H9 (cell line): ENCODE results near the gene ITPRIPL1. TPM values are rescaled to one million over a fixed set of nuclear protein-coding genes. Genes with fewer than 3 reads are reported as not detected.

Experiments
- DNase-seq: peaks from one replicate; pipeline ENCODE4 v3.0.0-alpha.2; 2017
- H2AFZ ChIP-seq: one replicate; pipeline ENCODE4 v1.6.1; 2013; ENCODE audit warnings: mild to moderate bottlenecking, low read length, control low read depth, moderate library complexity
- H2AK5ac ChIP-seq: 2 replicates; pipeline ENCODE4 v1.6.1; 2013; ENCODE audit warnings: low read length, control low read depth, mixed read lengths; ENCODE audit not compliant: insufficient read length
- H2BK120ac ChIP-seq: one replicate; pipeline ENCODE4 v1.6.1; 2013; ENCODE audit warnings: low read depth, mild to moderate bottlenecking, low read length, control low read depth, inconsistent platforms; ENCODE audit not compliant: poor library complexity, severe bottlenecking
- H2BK12ac ChIP-seq: 2 replicates; pipeline ENCODE4 v1.6.1; 2013; ENCODE audit warnings: low read length, control low read depth, mixed read lengths, low read depth; ENCODE audit not compliant: insufficient read length
- H2BK15ac ChIP-seq: 2 replicates; pipeline ENCODE4 v1.6.1; 2013; ENCODE audit warnings: low read depth, low read length, control low read depth
- H2BK20ac ChIP-seq: one replicate; pipeline ENCODE4 v1.6.1; 2013; ENCODE audit warnings: low read depth, mild to moderate bottlenecking, low read length, control low read depth, inconsistent platforms; ENCODE audit not compliant: poor library complexity, severe bottlenecking
- H2BK5ac ChIP-seq: 2 replicates; pipeline ENCODE4 v1.6.1; 2013; ENCODE audit warnings: low read length, control low read depth, mixed read lengths; ENCODE audit not compliant: insufficient read length
- H3K14ac ChIP-seq: 2 replicates; pipeline ENCODE4 v1.6.1; 2013; ENCODE audit warnings: low read length, control low read depth; ENCODE audit not compliant: insufficient read depth
- H3K18ac ChIP-seq: 2 replicates; pipeline ENCODE4 v1.6.1; 2013; ENCODE audit warnings: low read depth, mild to moderate bottlenecking, mixed read lengths, low read length, control low read depth; ENCODE audit not compliant: insufficient read length
- H3K23ac ChIP-seq: 2 replicates; pipeline ENCODE4 v1.6.1; 2013; ENCODE audit warnings: low read length, control low read depth, mixed read lengths, low read depth; ENCODE audit not compliant: insufficient read length
- H3K23me2 ChIP-seq: 2 replicates; pipeline ENCODE4 v1.6.1; 2013; ENCODE audit warnings: low read depth, mild to moderate bottlenecking, mixed read lengths, low read length, control low read depth; ENCODE audit not compliant: insufficient read length, poor library complexity, severe bottlenecking
- H3K27ac ChIP-seq: 2 replicates; pipeline ENCODE4 v1.5.1; 2013; ENCODE audit warnings: low read length, control low read depth, mixed read lengths, low read depth; ENCODE audit not compliant: insufficient read length
- H3K27me3 ChIP-seq: 2 replicates; pipeline ENCODE4 v1.6.1; 2013; ENCODE audit warnings: low read length, control low read depth, inconsistent platforms; ENCODE audit not compliant: insufficient read depth
- H3K4ac ChIP-seq: 2 replicates; pipeline ENCODE4 v1.6.1; 2013; ENCODE audit warnings: low read depth, mild to moderate bottlenecking, control low read depth, inconsistent platforms, low read length, moderate library complexity
- H3K4me1 ChIP-seq: 2 replicates; pipeline ENCODE4 v1.6.1; 2013; ENCODE audit warnings: low read length, control low read depth, inconsistent platforms; ENCODE audit not compliant: insufficient read depth
- H3K4me2 ChIP-seq: 2 replicates; pipeline ENCODE4 v1.6.1; 2013; ENCODE audit warnings: low read length, control low read depth, mixed read lengths; ENCODE audit not compliant: insufficient read length, insufficient read depth
- H3K56ac ChIP-seq: 2 replicates; pipeline ENCODE4 v1.6.1; 2013; ENCODE audit warnings: low read depth, mild to moderate bottlenecking, mixed read lengths, low read length, control low read depth; ENCODE audit not compliant: insufficient read length
- H3K79me1 ChIP-seq: 2 replicates; pipeline ENCODE4 v1.6.1; 2013; ENCODE audit warnings: low read depth, mild to moderate bottlenecking, moderate library complexity, low read length, control low read depth, inconsistent platforms; ENCODE audit not compliant: insufficient read depth, poor library complexity, severe bottlenecking
- H3K79me2 ChIP-seq: 2 replicates; pipeline ENCODE4 v1.6.1; 2013; ENCODE audit warnings: low read length, control low read depth, inconsistent platforms; ENCODE audit not compliant: insufficient read depth
- H3K9ac ChIP-seq: 2 replicates; pipeline ENCODE4 v1.6.1; 2013; ENCODE audit warnings: low read length, control low read depth, mixed read lengths; ENCODE audit not compliant: insufficient read length; ENCODE audit errors: extremely low read depth
- H3K9me3 ChIP-seq: one replicate; pipeline ENCODE4 v1.6.1; 2013; ENCODE audit warnings: low read depth, low read length, inconsistent platforms; ENCODE audit not compliant: control insufficient read depth
- H3T11ph ChIP-seq: one replicate; pipeline ENCODE4 v1.6.1; 2013; ENCODE audit warnings: mild to moderate bottlenecking, low read length, control low read depth, inconsistent platforms
- H4K20me1 ChIP-seq: one replicate; pipeline ENCODE4 v1.6.1; 2013; ENCODE audit not compliant: control insufficient read depth, insufficient read length, insufficient read depth
- H4K5ac ChIP-seq: 2 replicates; pipeline ENCODE4 v1.6.1; 2013; ENCODE audit warnings: low read depth, mild to moderate bottlenecking, mixed read lengths, low read length, control low read depth; ENCODE audit not compliant: insufficient read length
- H4K8ac ChIP-seq: replicated peaks from 2 replicates; pipeline ENCODE4 v1.6.1; 2013; ENCODE audit warnings: low read length, control low read depth, mixed read lengths, low read depth; ENCODE audit not compliant: insufficient read length
- H4K91ac ChIP-seq: 2 replicates; pipeline ENCODE4 v1.6.1; 2013; ENCODE audit warnings: low read depth, mild to moderate bottlenecking, moderate library complexity, mixed read lengths, low read length, control low read depth; ENCODE audit not compliant: insufficient read length
- H3K27ac Mint-ChIP-seq, 3 experiments: 2 replicates in 2 of 3; 3 replicates in 1 of 3; pipeline ENCODE4 v1.8.0; 2020 to 2021; ENCODE audit warnings: mixed read lengths in 3 of 3, mild to moderate bottlenecking in 1 of 3, moderate library complexity in 1 of 3
- H3K27me3 Mint-ChIP-seq: 2 replicates; pipeline ENCODE4 v1.8.0; 2021; ENCODE audit warnings: low read depth, mild to moderate bottlenecking, moderate library complexity, mixed read lengths
- H3K36me3 Mint-ChIP-seq, 3 experiments: 2 replicates in 2 of 3; 3 replicates in 1 of 3; pipeline ENCODE4 v1.8.0; 2020 to 2021; ENCODE audit warnings: low read depth in 3 of 3, mixed read lengths in 3 of 3; ENCODE audit not compliant: insufficient read depth in 1 of 3
- H3K4me1 Mint-ChIP-seq, 2 experiments: 2 replicates each; pipeline ENCODE4 v1.8.0; 2020; ENCODE audit warnings: mixed read lengths in 2 of 2
- H3K4me3 Mint-ChIP-seq, 2 experiments: 2 replicates in 1 of 2; 3 replicates in 1 of 2; pipeline ENCODE4 v1.8.0; 2020 to 2021; ENCODE audit warnings: mild to moderate bottlenecking in 2 of 2, mixed read lengths in 2 of 2, moderate library complexity in 1 of 2
- H3K9me3 Mint-ChIP-seq, 2 experiments: 2 replicates in 1 of 2; 3 replicates in 1 of 2; pipeline ENCODE4 v1.8.0; 2020; ENCODE audit warnings: mild to moderate bottlenecking in 2 of 2, mixed read lengths in 2 of 2, moderate library complexity in 1 of 2
- CTCF ChIP-seq: fragments of 200-600 bp; sonication (generic); conservative IDR thresholded peaks from 3 replicates; pipeline ENCODE4 v1.8.0; 2021; ENCODE audit warnings: antibody characterized with exemption, mild to moderate bottlenecking
- WGBS: extraction: QIAGEN DNeasy Blood & Tissue Kit; methylation state at CpG from one replicate; pipeline ENCODE4 v1.1.7; 2013; ENCODE audit warnings: missing lambda C conversion rate, low lambda C conversion rate, mixed read lengths; ENCODE audit not compliant: insufficient read length; ENCODE audit errors: extremely low coverage; 5-methylcytosine and 5-hydroxymethylcytosine counted together
- total RNA-seq: library from RNA; stranded (reverse); gene quantifications from 2 replicates; pipeline ENCODE4 v1.2.1, GENCODE V29; 2021

ITPRIPL1 gene
- total RNA-seq, 1 experiment from 2014 or later = 16.3 TPM

DNA sequence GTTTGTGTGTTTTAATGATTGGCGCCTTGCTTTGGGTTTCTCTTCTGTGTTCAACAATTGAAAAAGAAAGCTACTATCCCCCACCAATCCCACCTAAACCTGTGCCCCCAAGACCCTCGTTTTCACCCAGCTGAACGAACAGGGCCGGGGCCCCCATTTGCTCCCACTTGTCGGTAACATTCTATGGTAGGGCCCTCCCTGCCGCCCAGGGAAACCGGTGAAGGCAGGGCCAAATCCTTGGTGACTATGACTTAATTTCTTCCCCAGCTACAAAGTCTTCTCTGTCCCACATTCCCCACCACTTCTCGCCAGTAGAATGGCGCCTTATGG is 19.2 kb upstream of the ITPRIPL1 start:
- peaks cover 19 to 21% of the 10 kb centered on the region in 2 experiments for H3K4me1 Mint-ChIP-seq
- H3K36me3 Mint-ChIP-seq = peaks cover 34 to 39% (median 36%) of the 10 kb centered on the region in 3 experiments; a peak in 6 of 7 replicates
- DNase-seq = no peak
- Histone ChIP-seq H4K20me1 (no peaks in the 10 kb centered on the region), H3K4me1 (peaks cover 3% of the 10 kb centered on the region; the same call in 1 of the 2 replicates), H4K5ac (no peak overlapping the region), H3K79me2 (peaks cover 5% of the 10 kb centered on the region; the same call in 1 of the 2 replicates), H3K9me3 (no peaks in the 10 kb centered on the region), H4K91ac (no peak overlapping the region), H2BK5ac (no peak overlapping the region), H3K23me2 (peaks cover 9% of the 10 kb centered on the region), H2BK15ac (no peak overlapping the region), H3K23ac (no peak overlapping the region), H2BK120ac (no peak overlapping the region), H2AFZ (no peak overlapping the region), H3K27me3 (no peaks in the 10 kb centered on the region), H3K4ac (no peak overlapping the region), H2BK12ac (no peak overlapping the region), H3K9ac (peak overlapping the region; percentile 59), H3K56ac (no peak overlapping the region), H2BK20ac (no peak overlapping the region), H3K18ac (no peak overlapping the region), H4K8ac (no peak overlapping the region), H2AK5ac (no peak overlapping the region), H3K27ac (no peak overlapping the region), H3K79me1 (no peaks in the 10 kb centered on the region), H3T11ph (no peak overlapping the region), H3K14ac (0 out of 2 replicates have a peak overlapping the region, but pooled peaks have one; percentile 44), H3K4me2 (peak overlapping the region; percentile 70)
- peaks cover 2% of the 10 kb centered on the region; the same call in 1 of the 2 replicates for H3K27me3 Mint-ChIP-seq
- no CpG with 5 or more reads among the region's 9 CpGs for WGBS
- H3K4me3 Mint-ChIP-seq = peak overlapping the region; percentile 97 to 99
- no peak for TF ChIP-seq CTCF
- peak overlapping the region; percentile 91 to 99 (median 99) for H3K27ac Mint-ChIP-seq
- H3K9me3 Mint-ChIP-seq = no peaks in the 10 kb centered on the region; a peak in 1 of 5 replicates
